ENCODE measurements around the gene BAIAP2.

DNA sequence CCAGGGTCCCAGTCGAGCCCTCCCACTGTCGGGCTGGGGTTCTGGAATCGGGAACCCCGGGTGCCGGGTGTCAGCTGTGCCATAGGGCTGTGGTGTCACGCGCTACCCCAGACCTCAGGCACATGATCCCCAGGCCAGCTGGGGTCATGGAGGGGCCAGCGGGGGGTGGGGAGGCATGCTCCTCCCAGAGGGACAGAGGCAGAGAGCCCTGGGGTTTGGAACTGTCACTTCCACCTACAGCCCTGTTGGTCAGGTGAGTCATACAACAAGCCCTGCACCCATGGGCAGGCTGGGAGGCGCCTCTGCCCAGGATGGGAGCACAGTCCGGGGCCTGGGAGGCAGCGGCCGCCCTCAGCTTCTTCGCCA, 63.0 kb downstream of the BAIAP2 start:
- TF ChIP-seq PML (IDR thresholded peaks at IDR 0.05; ENCODE audit: low read length) (no peak), ZNF622 (IDR thresholded peaks at IDR 0.05) (no peak)
- TF ChIP-seq, protein P1, sequence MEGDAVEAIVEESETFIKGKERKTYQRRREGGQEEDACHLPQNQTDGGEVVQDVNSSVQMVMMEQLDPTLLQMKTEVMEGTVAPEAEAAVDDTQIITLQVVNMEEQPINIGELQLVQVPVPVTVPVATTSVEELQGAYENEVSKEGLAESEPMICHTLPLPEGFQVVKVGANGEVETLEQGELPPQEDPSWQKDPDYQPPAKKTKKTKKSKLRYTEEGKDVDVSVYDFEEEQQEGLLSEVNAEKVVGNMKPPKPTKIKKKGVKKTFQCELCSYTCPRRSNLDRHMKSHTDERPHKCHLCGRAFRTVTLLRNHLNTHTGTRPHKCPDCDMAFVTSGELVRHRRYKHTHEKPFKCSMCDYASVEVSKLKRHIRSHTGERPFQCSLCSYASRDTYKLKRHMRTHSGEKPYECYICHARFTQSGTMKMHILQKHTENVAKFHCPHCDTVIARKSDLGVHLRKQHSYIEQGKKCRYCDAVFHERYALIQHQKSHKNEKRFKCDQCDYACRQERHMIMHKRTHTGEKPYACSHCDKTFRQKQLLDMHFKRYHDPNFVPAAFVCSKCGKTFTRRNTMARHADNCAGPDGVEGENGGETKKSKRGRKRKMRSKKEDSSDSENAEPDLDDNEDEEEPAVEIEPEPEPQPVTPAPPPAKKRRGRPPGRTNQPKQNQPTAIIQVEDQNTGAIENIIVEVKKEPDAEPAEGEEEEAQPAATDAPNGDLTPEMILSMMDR (IDR thresholded peaks at IDR 0.05 in 2 of 3, conservative IDR thresholded peaks at IDR 0.05 in 1 of 3; ENCODE audit: control insufficient read depth in 2 of 3, extremely low read depth in 1 of 3, insufficient read depth in 1 of 3, low read depth in 3 of 3, low read length in 3 of 3): no peak
